CD8-positive, alpha-beta memory T cell (primary cell): ENCODE measurements around the gene FAM13C. TPM values are rescaled to one million over a fixed set of nuclear protein-coding genes. Genes with fewer than 3 reads are reported as not detected.

Experiments
- CTCF ChIA-PET: fragments of 350-600 bp; sonication (Branson Sonifier 250); formaldehyde crosslinking; loops from one replicate; lab custom pipeline; 2021; ENCODE audit warnings: antibody characterized with exemption; lab: Charles Lee
- POLR2A ChIA-PET: fragments of 350-600 bp; sonication (Branson Sonifier 250); formaldehyde crosslinking; loops from one replicate; lab custom pipeline; 2021; ENCODE audit warnings: antibody characterized with exemption; lab: Charles Lee
- DNase-seq, 5 donors: peaks; one replicate each; pipeline versions ENCODE4 v3.0.0 to v3.0.0-alpha.2; 2020 to 2022; ENCODE audit warnings: mixed read lengths in 1 of 5
- H3K27ac ChIP-seq: one replicate; pipeline ENCODE4 v1.7.0; 2013; ENCODE audit warnings: low read depth, mild to moderate bottlenecking, low read length, moderate library complexity
- H3K27me3 ChIP-seq: 2 replicates; pipeline ENCODE4 v1.7.0; 2013; ENCODE audit warnings: low read length, mild to moderate bottlenecking; ENCODE audit not compliant: insufficient read depth, poor library complexity, severe bottlenecking
- H3K36me3 ChIP-seq: 2 replicates; pipeline ENCODE4 v1.7.0; 2013; ENCODE audit warnings: mild to moderate bottlenecking, low read length, moderate library complexity; ENCODE audit not compliant: insufficient read depth
- H3K4me1 ChIP-seq: 2 replicates; pipeline ENCODE4 v1.7.0; 2013; ENCODE audit warnings: mild to moderate bottlenecking, low read length, moderate library complexity; ENCODE audit not compliant: insufficient read depth
- H3K4me3 ChIP-seq: 2 replicates; pipeline ENCODE4 v1.7.0; 2013; ENCODE audit warnings: mild to moderate bottlenecking, low read length
- H3K9me3 ChIP-seq: 2 replicates; pipeline ENCODE4 v1.7.0; 2013; ENCODE audit warnings: mild to moderate bottlenecking, low read length
- H3K27ac Mint-ChIP-seq, 8 donors: one replicate each; pipeline ENCODE4 v1.8.0; 2020 to 2021; ENCODE audit warnings: mixed read lengths in 8 of 8, mild to moderate bottlenecking in 6 of 8, inconsistent platforms in 3 of 8, moderate library complexity in 3 of 8
- H3K27me3 Mint-ChIP-seq, 2 donors: one replicate each; pipeline ENCODE4 v1.8.0; 2020 to 2021; ENCODE audit warnings: mixed read lengths in 2 of 2, mild to moderate bottlenecking in 1 of 2, moderate library complexity in 1 of 2
- H3K36me3 Mint-ChIP-seq, 3 donors: one replicate each; pipeline ENCODE4 v1.8.0; 2020 to 2021; ENCODE audit warnings: mixed read lengths in 3 of 3, inconsistent platforms in 1 of 3, mild to moderate bottlenecking in 1 of 3
- H3K4me1 Mint-ChIP-seq, 3 donors: one replicate each; pipeline ENCODE4 v1.8.0; 2020 to 2021; ENCODE audit warnings: mixed read lengths in 3 of 3, inconsistent platforms in 1 of 3, mild to moderate bottlenecking in 1 of 3
- H3K4me3 Mint-ChIP-seq, 7 donors: one replicate each; pipeline ENCODE4 v1.8.0; 2020 to 2021; ENCODE audit warnings: mixed read lengths in 7 of 7, mild to moderate bottlenecking in 6 of 7, moderate library complexity in 4 of 7, inconsistent platforms in 2 of 7
- H3K9me3 Mint-ChIP-seq, 5 donors: one replicate each; pipeline ENCODE4 v1.8.0; 2020 to 2022; ENCODE audit warnings: mixed read lengths in 5 of 5, mild to moderate bottlenecking in 3 of 5, moderate library complexity in 2 of 5, inconsistent platforms in 1 of 5
- polyA plus RNA-seq: library from polyadenylated mRNA; unstranded; fragments of 300-500 nt; fragmentation: Illumina TruSeq; gene quantifications from one replicate; pipeline ENCODE4 v1.2.3, GENCODE V29; 2021
- total RNA-seq, 2 experiments: library from RNA; stranded (reverse); gene quantifications; one replicate each; pipeline ENCODE4 v1.2.3, GENCODE V29; 2021

Gene FAM13C
- total and polyA plus RNA-seq, 3 experiments from 2014 or later: not detected

- DNase-seq: no peak
- no peak overlapping the region for H3K4me3 ChIP-seq
- Mint-ChIP-seq H3K27me3 (no peaks in the 10 kb centered on the region), H3K4me1 (no peaks in the 10 kb centered on the region), H3K36me3 (no peaks in the 10 kb centered on the region), H3K4me3 (no peak overlapping the region), H3K9me3 (peaks cover 0 to 2% (median 0%) of the 10 kb centered on the region in 5 donors), H3K27ac (no peak overlapping the region)
- H3K27ac ChIP-seq: no peak overlapping the region
- H3K27me3 ChIP-seq: no peaks in the 10 kb centered on the region
- ChIA-PET CTCF (no interaction called here), POLR2A (no interaction called here)
- H3K4me1 ChIP-seq: no peaks in the 10 kb centered on the region
- H3K9me3 ChIP-seq: no peaks in the 10 kb centered on the region
- H3K36me3 ChIP-seq: no peaks in the 10 kb centered on the region
These were observed 62.0 kb downstream of the FAM13C start for GRCh38 chr10:59300386-59300785.

- Histone ChIP-seq H3K4me3 (no peak overlapping the region), H3K36me3 (no peaks in the 10 kb centered on the region), H3K9me3 (no peaks in the 10 kb centered on the region), H3K27me3 (no peaks in the 10 kb centered on the region), H3K27ac (no peak overlapping the region), H3K4me1 (no peaks in the 10 kb centered on the region)
- no peaks in the 10 kb centered on the region for H3K27me3 Mint-ChIP-seq
- no peak overlapping the region for H3K4me3 Mint-ChIP-seq
- H3K4me1 Mint-ChIP-seq: no peaks in the 10 kb centered on the region
- H3K36me3 Mint-ChIP-seq: no peaks in the 10 kb centered on the region
- ChIA-PET POLR2A (no interaction called here), CTCF (no interaction called here)
- H3K9me3 Mint-ChIP-seq: peaks cover 0 to 2% (median 0%) of the 10 kb centered on the region in 5 donors
- H3K27ac Mint-ChIP-seq: no peak overlapping the region
- no peak for DNase-seq
These were observed 62.4 kb downstream of the FAM13C start for GRCh38 chr10:59299933-59300332.

- Mint-ChIP-seq H3K27me3 (no peaks in the 10 kb centered on the region), H3K27ac (no peak overlapping the region), H3K36me3 (no peaks in the 10 kb centered on the region), H3K4me1 (no peaks in the 10 kb centered on the region), H3K4me3 (no peak overlapping the region), H3K9me3 (peaks cover 0 to 8% (median 2%) of the 10 kb centered on the region in 5 donors)
- no peaks in the 10 kb centered on the region for H3K4me1 ChIP-seq
- no peak overlapping the region for H3K4me3 ChIP-seq
- no peaks in the 10 kb centered on the region for H3K27me3 ChIP-seq
- no peaks in the 10 kb centered on the region for H3K36me3 ChIP-seq
- no peak overlapping the region for H3K27ac ChIP-seq
- no peaks in the 10 kb centered on the region for H3K9me3 ChIP-seq
- ChIA-PET POLR2A (no interaction called here), CTCF (interaction anchor here (1.3 kb wide), 1 partner anchor 47 kb away, joined by 5 read pairs; no protein-coding TSS in a partner anchor)
- DNase-seq: no peak
These were observed 71.9 kb downstream of the FAM13C start for GRCh38 chr10:59290448-59290847.

- Histone ChIP-seq H3K4me1 (no peaks in the 10 kb centered on the region), H3K27ac (no peak overlapping the region), H3K9me3 (no peaks in the 10 kb centered on the region), H3K36me3 (no peaks in the 10 kb centered on the region), H3K4me3 (no peak overlapping the region), H3K27me3 (no peaks in the 10 kb centered on the region)
- H3K4me1 Mint-ChIP-seq: no peaks in the 10 kb centered on the region
- H3K36me3 Mint-ChIP-seq: no peaks in the 10 kb centered on the region
- no peaks in the 10 kb centered on the region for H3K27me3 Mint-ChIP-seq
- no peak overlapping the region for H3K27ac Mint-ChIP-seq
- H3K9me3 Mint-ChIP-seq: peaks cover 0 to 8% (median 2%) of the 10 kb centered on the region in 5 donors
- ChIA-PET CTCF (no interaction called here), POLR2A (no interaction called here)
- H3K4me3 Mint-ChIP-seq: no peak overlapping the region
- DNase-seq: no peak
These were observed 72.5 kb downstream of the FAM13C start for GRCh38 chr10:59289853-59290252.

GRCh38 chr10:59287587-59288255 lies 74.6 kb downstream of the FAM13C start:
- no peak overlapping the region for H3K4me3 ChIP-seq
- Mint-ChIP-seq H3K36me3 (no peaks in the 10 kb centered on the region), H3K27me3 (no peaks in the 10 kb centered on the region), H3K27ac (no peak overlapping the region), H3K4me3 (no peak overlapping the region), H3K9me3 (peaks cover 0 to 6% (median 2%) of the 10 kb centered on the region in 5 donors), H3K4me1 (no peaks in the 10 kb centered on the region)
- H3K36me3 ChIP-seq: no peaks in the 10 kb centered on the region
- no peaks in the 10 kb centered on the region for H3K27me3 ChIP-seq
- H3K27ac ChIP-seq: no peak overlapping the region
- no peaks in the 10 kb centered on the region for H3K9me3 ChIP-seq
- ChIA-PET POLR2A (no interaction called here), CTCF (no interaction called here)
- no peak for DNase-seq
- no peaks in the 10 kb centered on the region for H3K4me1 ChIP-seq

- no peaks in the 10 kb centered on the region for H3K36me3 Mint-ChIP-seq
- Histone ChIP-seq H3K4me3 (no peak overlapping the region), H3K4me1 (no peaks in the 10 kb centered on the region), H3K27ac (no peak overlapping the region), H3K9me3 (no peaks in the 10 kb centered on the region), H3K36me3 (no peaks in the 10 kb centered on the region), H3K27me3 (no peaks in the 10 kb centered on the region)
- H3K27me3 Mint-ChIP-seq: no peaks in the 10 kb centered on the region
- H3K27ac Mint-ChIP-seq: no peak overlapping the region
- H3K9me3 Mint-ChIP-seq: peaks cover 0 to 6% (median 2%) of the 10 kb centered on the region in 5 donors
- H3K4me1 Mint-ChIP-seq: no peaks in the 10 kb centered on the region
- H3K4me3 Mint-ChIP-seq: no peak overlapping the region
- ChIA-PET POLR2A (no interaction called here), CTCF (no interaction called here)
- DNase-seq: no peak
These were observed 76.5 kb downstream of the FAM13C start for GRCh38 chr10:59285848-59286247.

- ChIA-PET POLR2A (no interaction called here), CTCF (no interaction called here)
- H3K4me1 Mint-ChIP-seq: no peaks in the 10 kb centered on the region
- no peaks in the 10 kb centered on the region for H3K36me3 ChIP-seq
- no peak overlapping the region for H3K27ac Mint-ChIP-seq
- H3K9me3 ChIP-seq: no peaks in the 10 kb centered on the region
- no peaks in the 10 kb centered on the region for H3K4me1 ChIP-seq
- no peak overlapping the region for H3K4me3 ChIP-seq
- no peaks in the 10 kb centered on the region for H3K36me3 Mint-ChIP-seq
- H3K9me3 Mint-ChIP-seq: peaks cover 0 to 5% (median 2%) of the 10 kb centered on the region in 5 donors
- no peak overlapping the region for H3K4me3 Mint-ChIP-seq
- DNase-seq: no peak
- H3K27ac ChIP-seq: no peak overlapping the region
- no peaks in the 10 kb centered on the region for H3K27me3 Mint-ChIP-seq
- H3K27me3 ChIP-seq: no peaks in the 10 kb centered on the region
These were observed 77.3 kb downstream of the FAM13C start for GRCh38 chr10:59285073-59285472.

GRCh38 chr10:59284118-59284975 lies 78.0 kb downstream of the FAM13C start:
- no peaks in the 10 kb centered on the region for H3K36me3 ChIP-seq
- no peak for DNase-seq
- no peaks in the 10 kb centered on the region for H3K9me3 ChIP-seq
- ChIA-PET CTCF (no interaction called here), POLR2A (no interaction called here)
- Mint-ChIP-seq H3K4me1 (no peaks in the 10 kb centered on the region), H3K36me3 (no peaks in the 10 kb centered on the region), H3K9me3 (peaks cover 0 to 5% (median 2%) of the 10 kb centered on the region in 5 donors), H3K4me3 (no peak overlapping the region), H3K27me3 (no peaks in the 10 kb centered on the region), H3K27ac (no peak overlapping the region)
- H3K4me3 ChIP-seq: no peak overlapping the region
- H3K27me3 ChIP-seq: no peaks in the 10 kb centered on the region
- H3K27ac ChIP-seq: no peak overlapping the region
- no peaks in the 10 kb centered on the region for H3K4me1 ChIP-seq
